Stimulated activated CD4-positive, alpha-beta T cell treated with anti-CD3 and anti-CD28 coated beads, Interleukin-1b, Interleukin-23, amount 100 ng/mL, for 48 hours (primary cell): ENCODE measurements around the gene COQ9.

ENCODE experiments used
- DNase-seq: peaks from one replicate; pipeline ENCODE4 v3.0.0-alpha.2; 2020

Gene COQ9

DNA sequence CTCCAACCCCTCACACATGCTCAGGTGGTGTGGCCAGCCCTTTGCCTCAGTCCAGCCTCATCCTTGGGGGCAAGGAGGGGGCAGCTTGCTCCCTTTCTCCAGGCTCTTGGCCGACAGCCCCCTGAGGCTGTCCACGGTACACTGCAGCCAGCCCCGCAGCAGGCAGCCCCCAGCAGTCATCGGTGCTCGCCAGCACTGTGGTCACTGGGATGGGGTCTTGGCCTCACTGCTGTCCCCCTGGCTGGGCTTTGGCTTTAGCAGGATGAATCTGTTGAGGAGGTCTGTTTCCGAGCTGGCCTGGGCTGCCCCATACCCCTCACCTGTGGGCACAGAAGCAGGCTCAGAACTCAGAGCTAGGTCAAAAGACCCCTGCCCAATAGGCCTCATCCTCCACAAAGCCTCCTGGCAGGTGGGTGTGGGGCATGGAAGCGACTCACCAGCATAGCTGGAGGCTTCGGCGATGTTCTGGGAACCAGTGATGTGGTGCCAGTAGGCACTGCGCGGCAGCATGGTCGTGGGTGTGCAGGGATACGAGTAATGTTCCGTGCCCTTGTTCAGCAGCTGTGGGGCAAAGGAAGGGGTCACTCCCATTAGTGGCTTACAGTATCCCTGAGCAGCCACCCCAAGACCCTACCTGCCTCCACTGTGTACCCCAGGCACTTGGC is 26.0 kb downstream of the COQ9 start:
- DNase-seq, result no peak

- DNase-seq, result no peak
Observed at GRCh38 chr16:57473906-57474305, 26.6 kb downstream of the COQ9 start.

- DNase-seq, result no peak
Observed at GRCh38 chr16:57474671-57475661, 27.7 kb downstream of the COQ9 start.

DNA sequence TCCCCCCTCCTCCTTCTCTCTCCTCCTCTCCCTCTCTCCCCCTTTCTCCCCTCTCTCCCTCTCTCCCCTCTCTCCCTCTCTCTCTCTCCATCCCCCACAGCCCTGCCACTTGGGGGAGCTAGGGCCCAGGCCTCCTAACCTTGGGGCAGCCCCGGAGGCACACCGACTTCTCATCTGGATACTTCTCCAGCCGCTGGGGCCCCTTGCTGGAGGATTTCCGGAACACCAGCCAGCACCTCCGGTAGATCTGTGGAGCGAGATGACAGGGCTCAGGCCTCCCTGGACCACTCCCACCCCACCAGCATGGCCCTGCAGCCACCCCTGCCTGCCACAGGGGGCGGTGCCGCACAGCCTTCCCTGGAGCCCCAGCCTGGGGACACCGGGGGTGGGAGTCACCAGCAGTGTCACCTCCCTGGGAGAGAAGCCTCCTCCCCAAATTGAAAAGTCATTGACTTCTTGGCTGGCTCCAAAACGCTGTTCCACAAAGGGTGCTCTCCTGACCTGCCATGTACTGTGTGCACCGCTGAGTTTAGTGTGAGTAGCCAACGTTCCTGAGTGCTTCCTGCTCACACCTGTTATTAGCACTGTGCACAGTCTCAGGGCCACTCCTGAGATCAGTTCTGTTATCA is 28.5 kb downstream of the COQ9 start:
- peak; percentile 92 for DNase-seq

DNA sequence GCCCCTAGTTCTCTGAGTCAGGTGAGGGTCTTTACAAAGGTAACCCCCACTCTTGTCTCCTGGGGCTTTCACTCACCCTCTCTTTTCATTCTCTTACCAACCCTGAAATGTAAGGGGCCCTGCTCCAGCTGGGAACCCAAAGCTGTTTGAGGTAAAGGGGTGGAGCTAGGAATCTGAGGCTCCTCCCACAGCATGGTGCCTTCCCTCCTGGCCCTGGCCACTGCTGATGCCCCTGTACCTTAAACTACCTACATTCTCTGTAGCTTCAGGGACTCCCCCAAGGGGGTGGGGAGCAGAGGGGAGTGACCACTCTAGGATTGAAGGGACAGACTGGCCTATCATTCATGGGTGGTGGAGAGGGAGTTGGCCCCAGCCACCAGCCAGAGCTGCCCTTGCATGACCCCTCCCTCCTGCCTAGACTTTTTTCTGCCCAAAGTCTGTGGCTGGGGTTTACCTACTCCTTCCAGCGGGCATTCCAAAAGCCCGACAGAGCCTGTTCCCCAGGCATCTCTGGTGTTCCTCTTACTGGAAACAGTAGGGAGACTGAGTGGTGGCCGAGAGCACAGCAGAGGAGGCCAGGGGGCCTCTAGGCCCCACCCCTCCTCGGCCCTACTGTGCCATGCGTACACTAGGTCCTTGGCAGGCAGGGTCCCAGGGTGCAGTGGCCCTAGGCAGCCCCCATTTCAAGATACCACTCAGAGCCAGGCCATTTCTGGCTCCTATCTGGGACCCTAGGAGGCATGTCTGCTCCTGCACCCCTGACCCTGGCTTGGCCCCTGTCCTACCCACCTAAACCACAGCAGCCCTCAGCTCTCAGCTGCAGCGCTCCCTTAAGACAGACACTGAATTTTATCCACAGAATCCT is 29.5 kb downstream of the COQ9 start:
- no peak for DNase-seq

DNA sequence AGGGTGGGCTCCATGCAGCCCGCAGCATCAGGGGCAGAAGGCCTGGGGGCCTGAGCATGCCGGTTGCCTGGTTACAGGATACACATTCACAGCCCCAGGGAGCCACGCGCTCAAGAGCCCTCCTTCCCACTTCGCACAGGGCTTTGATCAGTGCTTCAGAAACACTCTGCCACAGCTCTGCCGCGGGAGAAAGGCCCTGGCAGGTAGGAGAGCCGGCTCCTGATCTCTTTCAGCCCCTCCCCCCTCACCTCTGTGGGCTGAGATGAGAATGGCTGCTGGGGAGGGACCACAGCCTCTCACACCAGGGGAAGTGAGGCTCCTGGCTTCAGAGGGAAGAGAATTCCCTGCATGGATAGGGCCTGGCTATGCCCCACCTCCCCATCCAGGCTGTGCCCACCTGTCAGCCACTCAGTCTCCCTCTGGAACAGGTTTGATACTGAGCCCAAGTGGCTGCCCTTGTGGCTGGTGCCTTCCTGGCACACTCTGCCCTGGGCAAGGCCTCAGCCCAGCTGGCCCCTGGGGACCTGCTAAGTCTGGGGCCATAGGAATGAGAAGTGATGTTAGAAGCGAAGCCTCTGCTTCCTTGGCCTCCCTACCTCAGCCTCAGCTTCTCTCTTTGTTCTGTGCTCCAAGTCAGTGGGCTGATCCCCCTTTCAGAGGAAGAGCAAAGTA is 30.4 kb downstream of the COQ9 start:
- DNase-seq, result no peak

DNA sequence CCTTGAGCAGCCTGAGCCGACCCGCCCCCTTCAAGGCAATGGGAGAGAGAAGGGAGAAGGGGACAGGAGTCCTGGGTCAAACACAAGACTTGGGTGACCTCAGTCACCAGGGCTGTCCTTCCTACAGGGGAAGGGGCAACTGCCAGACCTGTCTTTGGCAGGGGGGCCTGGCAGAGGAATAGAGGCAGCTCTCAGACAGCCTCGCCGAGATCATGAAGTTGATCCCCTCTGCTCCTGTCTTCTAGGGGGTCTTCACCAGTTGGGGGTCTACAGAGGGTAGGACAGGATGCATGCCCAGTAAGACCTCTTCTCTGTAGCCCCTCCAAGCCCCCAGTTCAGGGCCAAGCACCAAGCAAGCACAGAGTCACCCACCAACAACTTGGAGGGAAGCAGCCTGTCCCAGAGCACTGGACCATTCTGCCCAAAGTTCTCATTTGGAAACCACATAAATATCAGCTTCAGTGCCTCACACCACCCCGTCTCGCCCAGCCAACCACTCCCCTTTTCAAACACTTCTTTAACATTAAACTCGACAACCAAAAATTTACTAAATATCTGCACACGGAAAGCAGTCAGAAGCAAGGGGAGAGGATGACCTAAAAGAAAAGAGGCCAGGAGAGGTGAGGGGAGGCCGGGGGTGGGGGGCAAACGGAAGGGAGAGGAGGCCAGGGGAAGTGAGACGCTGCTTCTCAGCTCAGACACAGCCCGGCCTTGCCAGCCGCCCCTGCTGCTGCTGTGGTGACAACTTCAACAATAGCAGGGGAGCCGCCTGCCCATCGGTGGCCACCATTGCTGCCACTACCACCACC is 31.3 kb downstream of the COQ9 start:
- no peak for DNase-seq

GRCh38 chr16:57479205-57479975 is 32.1 kb downstream of the COQ9 start:
- DNase-seq, result no peak

DNA sequence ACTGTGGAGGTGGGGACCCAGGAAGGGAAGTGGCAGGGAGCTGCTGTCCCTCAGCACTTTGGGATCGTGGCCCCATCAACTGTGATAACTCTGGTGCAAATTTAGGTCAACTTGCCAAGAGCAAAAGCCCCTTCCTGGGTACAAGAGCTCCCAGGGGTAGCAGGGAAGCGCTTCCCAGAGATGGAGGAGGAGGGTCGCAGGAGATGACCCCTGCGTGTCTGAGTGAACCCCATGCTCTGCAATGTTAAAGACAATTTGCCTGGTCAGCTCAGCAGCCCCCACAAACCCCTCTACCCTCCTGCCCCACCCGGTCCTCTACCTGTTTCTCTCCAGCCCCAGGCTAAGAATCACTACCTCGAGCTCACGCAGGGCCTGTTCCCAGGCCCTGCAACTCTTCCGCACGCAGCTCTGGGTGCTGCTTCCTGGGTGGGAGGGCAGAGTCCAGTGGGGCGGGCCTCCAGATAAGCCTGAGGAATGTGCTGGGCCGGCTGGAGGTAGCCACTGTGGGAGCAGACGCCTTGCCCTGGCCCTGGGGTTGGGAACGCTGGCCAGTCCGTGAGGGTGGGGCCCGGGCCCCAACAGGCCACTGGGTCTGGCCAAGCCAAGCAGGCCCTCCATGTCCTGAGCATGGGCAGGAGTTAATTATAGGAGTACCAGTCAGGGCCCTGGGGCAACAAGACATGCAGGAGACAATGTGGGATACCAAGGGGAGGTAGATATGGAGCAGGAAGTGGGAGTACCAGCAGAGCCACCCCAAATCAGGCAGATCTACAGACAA is 32.9 kb downstream of the COQ9 start:
- no peak for DNase-seq

DNA sequence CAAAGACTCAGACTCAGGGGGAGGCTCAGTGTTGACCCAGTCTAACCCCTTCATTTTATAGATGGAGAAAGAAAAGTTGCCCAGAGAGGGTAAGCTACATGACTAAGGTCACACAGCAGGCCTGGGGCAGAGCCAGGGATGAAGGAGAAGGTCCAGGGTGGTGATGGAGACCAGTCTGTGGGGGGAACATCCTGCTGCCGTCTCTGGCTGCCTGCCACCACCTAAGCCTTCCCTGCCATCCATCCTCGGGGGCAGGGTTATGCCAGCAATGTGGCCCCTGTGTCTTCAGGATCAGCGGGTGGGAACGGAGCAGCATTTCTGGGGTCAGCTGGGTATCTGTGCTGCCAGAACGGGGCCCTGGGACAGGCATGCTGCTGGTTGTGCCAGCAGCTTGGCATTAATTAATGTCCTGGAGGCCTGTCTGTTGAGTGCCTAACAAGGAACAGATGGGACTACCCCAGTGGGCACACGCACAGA is 33.5 kb downstream of the COQ9 start:
- no peak for DNase-seq

GRCh38 chr16:57481421-57481820 is 34.1 kb downstream of the COQ9 start:
- no peak for DNase-seq

GRCh38 chr16:57482845-57483545 is 35.7 kb downstream of the COQ9 start:
- no peak for DNase-seq

DNA sequence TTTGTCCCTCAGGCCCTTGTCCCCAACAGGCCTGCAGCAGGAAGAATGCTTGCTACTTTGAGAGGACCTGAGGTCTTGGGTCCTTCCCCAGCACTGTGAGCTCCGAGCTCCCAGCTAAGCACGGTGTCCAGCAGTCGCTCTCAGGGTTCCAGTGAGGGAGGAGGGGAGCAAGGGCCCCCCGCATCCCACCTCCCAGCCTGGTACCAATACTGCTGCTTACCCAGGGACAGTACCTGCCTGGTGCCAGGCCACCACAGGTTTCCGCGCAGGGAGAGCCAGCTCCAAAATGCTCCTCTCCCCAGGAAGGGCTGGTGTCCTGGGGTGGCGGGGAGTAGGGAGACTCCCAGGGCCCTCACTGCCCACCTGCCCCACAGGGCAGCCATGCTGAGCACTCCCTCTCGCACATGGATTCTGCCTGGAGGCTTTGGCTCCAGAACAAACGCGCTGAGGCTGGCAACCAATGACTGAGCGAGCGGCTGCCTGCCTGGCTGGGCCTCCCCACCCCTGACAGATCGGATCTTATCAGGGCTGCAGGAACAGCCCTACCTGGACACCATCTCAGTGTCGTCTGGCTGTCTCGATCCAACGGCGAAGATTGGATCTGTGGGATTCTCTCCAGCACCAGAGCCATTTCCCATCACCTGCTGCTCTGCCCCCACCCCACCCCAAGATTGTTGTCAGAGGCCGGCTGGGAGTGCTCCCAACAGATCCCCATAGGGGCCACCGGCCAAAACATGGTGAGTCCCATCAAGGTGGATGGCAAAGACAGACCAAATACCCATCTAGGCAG is 36.6 kb downstream of the COQ9 start:
- no peak for DNase-seq

DNA sequence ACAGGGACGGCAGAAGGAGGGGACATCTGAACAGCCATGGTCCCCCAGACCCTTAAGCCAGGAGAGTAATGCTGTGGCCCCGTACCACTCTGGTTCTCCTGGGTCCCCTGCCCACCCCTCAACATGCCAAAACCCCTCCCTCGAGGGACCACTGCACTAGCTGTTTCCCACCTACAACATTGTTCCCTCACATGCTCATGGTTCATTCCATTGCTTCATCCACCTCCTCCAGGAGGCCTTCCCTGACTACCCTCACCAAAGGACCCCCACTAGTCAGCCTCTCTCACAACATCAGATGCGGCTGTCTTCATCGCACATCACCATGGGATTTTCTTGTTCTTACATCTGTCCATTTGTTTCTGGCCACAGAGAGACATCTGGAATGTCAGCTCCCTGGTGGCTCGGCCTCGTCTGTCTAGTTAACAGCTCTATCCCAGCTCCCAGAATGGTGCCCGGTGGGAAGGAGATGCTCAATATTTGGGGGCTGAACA is 37.3 kb downstream of the COQ9 start:
- no peak for DNase-seq

- no peak for DNase-seq
Observed at GRCh38 chr16:57485091-57485915, 38.0 kb downstream of the COQ9 start.
